Measurements from ENCODE around the gene WDR6. TPM values are rescaled to one million over a fixed set of nuclear protein-coding genes. Genes with fewer than 3 reads are reported as not detected.

The WDR6 gene
- total and polyA plus RNA-seq, 9 of the 15 experiments (the other 6 are each of a cell fraction or from before 2014, with no cell fraction given) = 8.9 to 90.6 (median 44.7) TPM

GRCh38 chr3:48980295-48980694 is 26.9 kb upstream of the WDR6 start (continued):
- TF ChIP-seq, protein P1, sequence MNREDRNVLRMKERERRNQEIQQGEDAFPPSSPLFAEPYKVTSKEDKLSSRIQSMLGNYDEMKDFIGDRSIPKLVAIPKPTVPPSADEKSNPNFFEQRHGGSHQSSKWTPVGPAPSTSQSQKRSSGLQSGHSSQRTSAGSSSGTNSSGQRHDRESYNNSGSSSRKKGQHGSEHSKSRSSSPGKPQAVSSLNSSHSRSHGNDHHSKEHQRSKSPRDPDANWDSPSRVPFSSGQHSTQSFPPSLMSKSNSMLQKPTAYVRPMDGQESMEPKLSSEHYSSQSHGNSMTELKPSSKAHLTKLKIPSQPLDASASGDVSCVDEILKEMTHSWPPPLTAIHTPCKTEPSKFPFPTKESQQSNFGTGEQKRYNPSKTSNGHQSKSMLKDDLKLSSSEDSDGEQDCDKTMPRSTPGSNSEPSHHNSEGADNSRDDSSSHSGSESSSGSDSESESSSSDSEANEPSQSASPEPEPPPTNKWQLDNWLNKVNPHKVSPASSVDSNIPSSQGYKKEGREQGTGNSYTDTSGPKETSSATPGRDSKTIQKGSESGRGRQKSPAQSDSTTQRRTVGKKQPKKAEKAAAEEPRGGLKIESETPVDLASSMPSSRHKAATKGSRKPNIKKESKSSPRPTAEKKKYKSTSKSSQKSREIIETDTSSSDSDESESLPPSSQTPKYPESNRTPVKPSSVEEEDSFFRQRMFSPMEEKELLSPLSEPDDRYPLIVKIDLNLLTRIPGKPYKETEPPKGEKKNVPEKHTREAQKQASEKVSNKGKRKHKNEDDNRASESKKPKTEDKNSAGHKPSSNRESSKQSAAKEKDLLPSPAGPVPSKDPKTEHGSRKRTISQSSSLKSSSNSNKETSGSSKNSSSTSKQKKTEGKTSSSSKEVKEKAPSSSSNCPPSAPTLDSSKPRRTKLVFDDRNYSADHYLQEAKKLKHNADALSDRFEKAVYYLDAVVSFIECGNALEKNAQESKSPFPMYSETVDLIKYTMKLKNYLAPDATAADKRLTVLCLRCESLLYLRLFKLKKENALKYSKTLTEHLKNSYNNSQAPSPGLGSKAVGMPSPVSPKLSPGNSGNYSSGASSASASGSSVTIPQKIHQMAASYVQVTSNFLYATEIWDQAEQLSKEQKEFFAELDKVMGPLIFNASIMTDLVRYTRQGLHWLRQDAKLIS (CRISPR knock-in tag; IDR thresholded peaks at IDR 0.05) = no peak

DNA sequence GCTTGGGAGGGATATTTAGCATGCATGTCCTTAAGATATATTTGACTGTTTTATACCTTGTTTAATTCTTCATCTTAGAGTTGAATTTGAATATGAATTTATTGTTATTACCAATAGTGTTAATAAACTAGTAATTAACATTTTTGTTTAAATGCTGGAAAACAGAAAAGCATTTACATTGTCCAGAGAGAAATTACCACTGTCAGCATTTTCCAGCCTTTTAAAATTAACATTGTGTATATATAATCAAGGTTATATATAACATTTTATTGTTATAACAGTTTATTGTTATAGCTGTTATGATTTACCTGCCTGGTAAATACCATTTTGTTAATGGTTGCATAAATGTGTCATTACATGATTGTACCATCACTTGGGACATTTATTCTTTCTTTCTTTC is 25.2 kb upstream of the WDR6 start:
- in situ Hi-C loops (cut with MboI) = no loop called here
- Histone ChIP-seq H3K4me3 (no peak overlapping the region), H3K4me2 (ENCODE audit: insufficient read depth, low read length) (no peak overlapping the region), H3K4me1 (replicated peaks in 1 of 2; ENCODE audit: control insufficient read depth in 2 of 2, insufficient read depth in 2 of 2, low read length in 2 of 2) (no peaks in the 10 kb centered on the region), H2AFZ (ENCODE audit: low read depth, low read length) (no peak overlapping the region), H3K27ac (ENCODE audit: extremely low read depth, low read depth, low read length) (no peak overlapping the region), H3K27me3 (ENCODE audit: control insufficient read depth in 2 of 2, insufficient read depth in 2 of 2, low read length in 2 of 2) (no peaks in the 10 kb centered on the region), H3K9me1 (ENCODE audit: control insufficient read depth, insufficient read depth, low read length) (no peaks in the 10 kb centered on the region), H3K9me3 (replicated peaks; ENCODE audit: control insufficient read depth, insufficient read depth, low read depth, low read length) (no peaks in the 10 kb centered on the region), H3K36me3 (ENCODE audit: control insufficient read depth, insufficient read depth, low read length) (peaks cover 71% of the 10 kb centered on the region; the same call in 2 of the 3 replicates), H3K79me2 (ENCODE audit: control insufficient read depth, insufficient read depth, low read length) (no peaks in the 10 kb centered on the region), H4K20me1 (replicated peaks; ENCODE audit: control insufficient read depth, insufficient read depth, low read length) (no peaks in the 10 kb centered on the region), H3K9ac (ENCODE audit: insufficient read depth in 1 of 2, low read depth in 2 of 2, low read length in 2 of 2) (no peak overlapping the region)
- ChIA-PET POLR2A (interaction anchor here (0.7 kb wide), 1 partner anchor 10 kb away, joined by 3 read pairs; no protein-coding TSS in a partner anchor), CTCF (ENCODE audit: low intra/inter-chr PET ratio) (no interaction called here)
- BruUV-seq (replicated peaks) = no TSS peak
- intact Hi-C loops (cut with micrococcal nuclease) = no loop called here
- DNase-seq (ENCODE audit: extremely low read depth in 1 of 4, low spot score in 3 of 4) = no peak
- FAIRE-seq = no peak
- no peak for ATAC-seq
- TF ChIP-seq RB1 (IDR thresholded peaks at IDR 0.05; ENCODE audit: low read depth) = no peak
- no peak for TF ChIP-seq ZNF766 (CRISPR knock-in tag; conservative IDR thresholded peaks at IDR 0.05)
- TF ChIP-seq, protein P2, sequence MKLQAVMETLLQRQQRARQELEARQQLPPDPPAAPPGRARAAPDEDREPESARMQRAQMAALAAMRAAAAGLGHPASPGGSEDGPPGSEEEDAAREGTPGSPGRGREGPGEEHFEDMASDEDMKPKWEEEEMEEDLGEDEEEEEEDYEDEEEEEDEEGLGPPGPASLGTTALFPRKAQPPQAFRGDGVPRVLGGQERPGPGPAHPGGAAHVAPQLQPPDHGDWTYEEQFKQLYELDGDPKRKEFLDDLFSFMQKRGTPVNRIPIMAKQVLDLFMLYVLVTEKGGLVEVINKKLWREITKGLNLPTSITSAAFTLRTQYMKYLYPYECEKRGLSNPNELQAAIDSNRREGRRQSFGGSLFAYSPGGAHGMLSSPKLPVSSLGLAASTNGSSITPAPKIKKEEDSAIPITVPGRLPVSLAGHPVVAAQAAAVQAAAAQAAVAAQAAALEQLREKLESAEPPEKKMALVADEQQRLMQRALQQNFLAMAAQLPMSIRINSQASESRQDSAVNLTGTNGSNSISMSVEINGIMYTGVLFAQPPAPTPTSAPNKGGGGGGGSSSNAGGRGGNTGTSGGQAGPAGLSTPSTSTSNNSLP (IDR thresholded peaks at IDR 0.05; ENCODE audit: borderline replicate concordance, low read depth, low read length) = no peak
- TF ChIP-seq, protein P3, sequence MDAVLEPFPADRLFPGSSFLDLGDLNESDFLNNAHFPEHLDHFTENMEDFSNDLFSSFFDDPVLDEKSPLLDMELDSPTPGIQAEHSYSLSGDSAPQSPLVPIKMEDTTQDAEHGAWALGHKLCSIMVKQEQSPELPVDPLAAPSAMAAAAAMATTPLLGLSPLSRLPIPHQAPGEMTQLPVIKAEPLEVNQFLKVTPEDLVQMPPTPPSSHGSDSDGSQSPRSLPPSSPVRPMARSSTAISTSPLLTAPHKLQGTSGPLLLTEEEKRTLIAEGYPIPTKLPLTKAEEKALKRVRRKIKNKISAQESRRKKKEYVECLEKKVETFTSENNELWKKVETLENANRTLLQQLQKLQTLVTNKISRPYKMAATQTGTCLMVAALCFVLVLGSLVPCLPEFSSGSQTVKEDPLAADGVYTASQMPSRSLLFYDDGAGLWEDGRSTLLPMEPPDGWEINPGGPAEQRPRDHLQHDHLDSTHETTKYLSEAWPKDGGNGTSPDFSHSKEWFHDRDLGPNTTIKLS (IDR thresholded peaks at IDR 0.05; ENCODE audit: borderline replicate concordance, low read depth) = no peak
- no peak for TF ChIP-seq ZNF324 (CRISPR knock-in tag; IDR thresholded peaks at IDR 0.05)
- peak; percentile 72 for TF ChIP-seq MAFK (IDR thresholded peaks at IDR 0.05; ENCODE audit: low read length)
- TF ChIP-seq ZNF586 (CRISPR knock-in tag; conservative IDR thresholded peaks at IDR 0.05) = no peak
- TF ChIP-seq RBM15 (IDR thresholded peaks at IDR 0.05; ENCODE audit: insufficient read depth, low read length) = no peak
